Limb (tissue), 2 donors: ENCODE results near the gene PPP1R11.
"Not testable (repeated sequence)": the region's sequence is repeated elsewhere in the genome, so short reads cannot be mapped to it uniquely, and the experiment has no call there.

Source experiments
- DNase-seq, 2 donors: peaks; one replicate each; pipeline ENCODE4 v3.0.0-alpha.2; 2016; ENCODE audit errors: extremely low spot score in 2 of 2

Gene PPP1R11

GRCh38 chr6:30066577-30067459 lies at the start of gene PPP1R11:
TSS of gene PPP1R11 (plus strand) at chr6:30067198. CDS start at chr6:30067411, 213 bp downstream.
- peak; percentile 98 to 99 for DNase-seq

DNA sequence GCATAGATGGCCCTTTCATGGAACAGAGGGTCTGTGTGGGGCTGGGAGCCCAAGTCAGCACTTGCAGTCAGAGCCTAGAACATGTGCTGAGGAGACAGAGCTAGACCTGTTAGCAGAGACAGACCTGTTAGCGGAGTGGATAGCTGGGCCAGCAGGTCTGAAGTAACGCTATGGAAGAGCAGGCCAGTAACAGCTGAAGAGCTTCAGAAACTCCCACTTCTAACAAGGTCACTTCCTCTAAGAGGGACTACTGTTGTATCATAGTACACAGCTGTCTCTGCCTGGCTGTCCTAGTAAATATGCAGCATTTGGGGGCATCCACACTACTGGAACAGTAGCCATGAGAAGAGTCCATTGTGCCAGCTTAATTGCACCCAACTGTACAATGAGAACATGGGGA lies 47.2 kb upstream of the PPP1R11 start:
- DNase-seq = no peak

GRCh38 chr6:30020626-30021025 lies 46.4 kb upstream of the PPP1R11 start:
- DNase-seq = no peak

- DNase-seq = no peak
These were observed 44.8 kb upstream of the PPP1R11 start for GRCh38 chr6:30022189-30022588.

DNA sequence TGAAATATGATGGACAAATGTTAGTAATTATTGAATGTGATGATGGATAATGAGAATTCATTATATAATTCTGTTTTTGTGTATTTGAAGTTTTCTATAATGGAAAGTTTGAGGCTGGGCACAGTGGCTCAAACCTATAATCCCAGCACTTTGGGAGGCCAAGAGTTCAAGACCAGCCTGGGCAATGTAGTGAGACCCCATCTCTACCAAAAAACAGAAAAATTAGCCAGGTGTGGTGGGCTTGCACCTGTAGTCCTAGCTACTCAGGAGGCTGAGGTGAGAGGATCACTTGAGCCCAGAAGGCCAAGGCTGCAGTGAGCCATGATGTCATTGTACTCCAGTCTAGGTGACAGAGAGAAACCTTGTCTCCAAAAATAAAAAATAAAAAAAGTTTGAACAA lies 44.3 kb upstream of the PPP1R11 start:
- DNase-seq = not testable (repeated sequence)

DNA sequence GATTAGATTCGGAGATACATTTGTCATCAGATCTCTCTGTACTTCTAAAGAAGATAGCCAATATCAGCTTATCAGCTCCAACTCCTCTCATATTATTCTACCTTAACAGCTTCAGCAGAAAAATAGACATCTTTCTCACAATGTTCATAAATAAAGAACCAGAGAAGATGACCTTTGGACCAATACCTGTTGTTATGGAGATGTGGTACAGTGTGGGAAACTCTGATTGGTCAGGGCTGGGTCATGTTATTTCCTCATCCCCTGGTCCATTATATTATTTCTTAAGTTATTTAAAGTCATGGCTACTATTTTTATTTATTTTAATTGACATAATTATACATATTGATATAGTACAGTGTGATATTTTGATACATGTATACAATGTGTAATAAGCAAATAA lies 41.8 kb upstream of the PPP1R11 start:
- DNase-seq = no peak

GRCh38 chr6:30029588-30029987 lies 37.4 kb upstream of the PPP1R11 start:
- DNase-seq = no peak

GRCh38 chr6:30031381-30031780 lies 35.6 kb upstream of the PPP1R11 start:
- no peak for DNase-seq

GRCh38 chr6:30033440-30033839 lies 33.6 kb upstream of the PPP1R11 start:
- DNase-seq = not testable (repeated sequence)

DNA sequence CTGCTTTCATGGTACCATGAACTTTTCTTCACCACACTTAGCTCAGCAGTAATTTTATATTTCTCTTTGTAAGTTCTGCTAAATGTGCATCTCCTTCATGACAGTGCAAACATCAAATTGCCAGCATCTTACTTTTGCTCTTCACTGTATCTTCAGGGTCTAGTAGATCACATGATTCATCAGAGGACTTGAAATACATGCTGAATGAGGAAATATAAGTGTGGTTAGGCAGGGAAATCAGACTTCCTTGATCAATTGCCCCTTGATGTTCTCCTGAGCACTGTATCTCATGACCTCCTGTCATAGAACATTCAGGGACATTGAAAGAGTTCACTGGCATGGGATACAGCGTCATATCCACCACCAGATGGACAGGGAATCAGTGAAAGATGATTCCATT lies 31.2 kb upstream of the PPP1R11 start:
- DNase-seq = no peak

DNA sequence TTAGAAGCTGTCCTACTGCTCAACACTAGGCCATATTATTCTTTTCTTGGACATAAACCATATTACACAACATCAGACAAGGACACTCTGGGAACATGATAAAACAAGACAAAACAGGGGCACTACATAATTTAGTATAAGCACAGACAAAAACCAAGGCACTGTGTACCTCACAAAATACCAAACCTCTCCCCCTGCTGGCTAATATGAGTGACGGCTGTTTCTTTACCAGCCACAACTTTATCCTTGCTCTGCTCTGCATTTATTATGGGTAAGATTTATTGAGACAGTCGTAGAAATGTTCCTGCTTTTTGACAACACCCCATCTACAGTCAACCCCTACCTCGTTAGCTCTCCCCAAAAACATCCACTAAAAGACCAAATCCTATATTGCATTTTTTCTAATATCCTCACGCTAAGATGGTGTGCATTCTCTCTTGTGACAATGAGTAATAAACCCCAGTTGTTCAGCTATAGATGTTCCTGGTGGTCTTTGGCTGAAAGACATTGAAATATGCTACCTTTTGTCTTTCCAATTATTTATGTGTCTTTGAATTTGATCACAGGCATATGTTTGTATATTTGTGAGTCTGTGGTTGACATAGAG lies 29.7 kb upstream of the PPP1R11 start:
- no peak for DNase-seq

GRCh38 chr6:30041221-30041620 lies 25.8 kb upstream of the PPP1R11 start:
- no peak for DNase-seq

DNA sequence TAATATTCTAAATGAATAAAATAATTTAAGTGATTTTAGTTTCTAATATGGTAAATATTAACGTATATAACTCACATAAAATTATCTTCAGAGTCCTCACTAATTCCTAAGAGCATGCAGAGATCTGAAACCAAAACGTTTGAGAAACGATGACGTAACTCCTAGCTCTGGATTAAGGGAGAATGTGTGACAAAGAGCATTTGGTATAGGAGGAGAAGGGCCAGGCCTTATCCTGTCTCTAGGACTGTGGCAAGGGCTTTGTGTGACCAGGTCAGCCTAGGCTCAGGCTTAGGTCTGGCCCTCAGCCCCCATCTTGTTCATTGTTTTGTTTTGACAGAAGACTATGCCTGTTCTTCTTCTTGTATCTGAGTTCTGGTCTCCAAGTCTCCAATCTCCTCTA lies 25.2 kb upstream of the PPP1R11 start:
- no peak for DNase-seq

GRCh38 chr6:30042476-30042875 lies 24.5 kb upstream of the PPP1R11 start:
- no peak for DNase-seq

DNA sequence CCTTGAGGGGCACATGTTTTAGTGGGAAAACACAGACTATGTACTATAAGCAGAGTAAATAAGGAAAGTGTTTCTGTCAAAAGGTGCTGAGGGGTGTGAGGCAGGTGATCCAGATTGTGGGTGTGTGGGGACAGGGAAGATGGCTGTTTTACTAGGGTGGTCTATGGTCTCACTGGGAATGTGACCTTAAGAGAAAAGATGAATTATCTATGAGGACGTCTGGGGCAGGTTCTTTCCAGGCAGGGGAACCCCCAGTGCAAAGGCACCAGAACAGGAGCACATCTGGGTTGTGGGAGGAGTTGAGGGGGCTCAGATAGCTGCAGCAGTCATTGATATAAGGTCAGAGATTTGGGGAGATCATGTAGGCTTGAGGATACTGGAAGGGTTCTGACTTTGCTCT lies 24.1 kb upstream of the PPP1R11 start:
- no peak for DNase-seq

GRCh38 chr6:30043744-30044143 lies 23.3 kb upstream of the PPP1R11 start:
- no peak for DNase-seq

- no peak for DNase-seq
These were observed 22.4 kb upstream of the PPP1R11 start for GRCh38 chr6:30044630-30045029.

DNA sequence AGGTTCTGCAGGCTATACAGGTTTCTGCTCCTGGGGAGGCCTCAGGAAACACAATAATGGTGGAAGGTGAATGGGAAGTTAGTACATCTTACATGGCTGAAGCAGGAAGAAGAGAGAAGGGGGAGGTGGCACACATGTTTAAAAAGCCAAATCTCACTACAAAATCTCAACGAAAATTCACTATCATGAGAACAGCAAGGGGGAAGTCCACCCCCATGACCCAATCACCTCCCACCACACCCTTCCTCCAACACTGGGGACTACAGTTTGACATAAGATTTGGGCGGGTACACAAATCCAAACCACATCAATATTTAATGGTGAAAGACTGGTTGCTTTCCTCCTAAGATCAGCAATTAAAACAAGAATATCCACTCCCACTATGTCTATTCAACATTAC lies 19.8 kb upstream of the PPP1R11 start:
- no peak for DNase-seq

- DNase-seq = no peak
These were observed 13.3 kb upstream of the PPP1R11 start for GRCh38 chr6:30053682-30054081.

DNA sequence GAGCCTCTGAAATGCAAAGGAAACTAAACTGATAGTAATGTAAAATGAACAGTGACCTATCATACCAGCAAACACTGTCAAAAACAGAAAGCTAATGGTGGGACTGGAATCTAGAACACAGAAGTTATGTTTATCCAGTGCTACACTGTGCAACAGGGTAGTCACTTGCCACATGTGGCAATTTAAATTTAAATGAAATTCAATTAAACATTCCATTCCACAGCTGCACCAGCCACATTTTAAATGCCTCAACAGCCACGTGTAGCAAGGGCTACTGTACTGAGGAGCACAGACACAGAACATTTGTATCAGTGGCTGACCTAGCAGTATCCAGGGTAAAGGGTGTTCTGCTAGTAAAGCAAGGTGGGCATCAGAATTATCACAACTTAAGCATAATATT lies 11.5 kb upstream of the PPP1R11 start:
- no peak for DNase-seq

DNA sequence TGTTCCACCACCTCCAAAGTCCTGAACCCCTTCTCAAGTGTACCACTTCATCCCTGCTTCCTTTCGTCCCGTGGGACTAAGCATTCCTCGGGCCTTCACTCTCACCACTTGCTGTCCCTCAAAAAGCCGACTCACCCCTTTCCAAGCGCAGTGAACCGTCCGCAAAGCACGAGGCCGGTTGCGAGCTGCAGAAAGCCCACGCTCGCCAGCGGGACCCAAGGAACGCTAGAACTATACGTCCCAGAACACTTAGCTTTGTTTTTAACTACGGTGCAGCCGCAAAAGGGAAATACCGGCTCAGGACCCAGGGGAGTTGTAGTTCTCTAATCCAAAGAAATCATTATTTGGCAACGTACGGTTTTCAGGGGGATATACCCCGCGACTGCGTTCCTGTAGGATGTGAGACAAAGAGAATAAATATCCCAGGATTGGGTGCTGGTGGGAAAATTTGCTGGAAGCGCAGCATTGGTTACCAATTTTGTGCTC lies 6.3 kb upstream of the PPP1R11 start:
- DNase-seq = peak in 1 of 2 donors; percentile 67

DNA sequence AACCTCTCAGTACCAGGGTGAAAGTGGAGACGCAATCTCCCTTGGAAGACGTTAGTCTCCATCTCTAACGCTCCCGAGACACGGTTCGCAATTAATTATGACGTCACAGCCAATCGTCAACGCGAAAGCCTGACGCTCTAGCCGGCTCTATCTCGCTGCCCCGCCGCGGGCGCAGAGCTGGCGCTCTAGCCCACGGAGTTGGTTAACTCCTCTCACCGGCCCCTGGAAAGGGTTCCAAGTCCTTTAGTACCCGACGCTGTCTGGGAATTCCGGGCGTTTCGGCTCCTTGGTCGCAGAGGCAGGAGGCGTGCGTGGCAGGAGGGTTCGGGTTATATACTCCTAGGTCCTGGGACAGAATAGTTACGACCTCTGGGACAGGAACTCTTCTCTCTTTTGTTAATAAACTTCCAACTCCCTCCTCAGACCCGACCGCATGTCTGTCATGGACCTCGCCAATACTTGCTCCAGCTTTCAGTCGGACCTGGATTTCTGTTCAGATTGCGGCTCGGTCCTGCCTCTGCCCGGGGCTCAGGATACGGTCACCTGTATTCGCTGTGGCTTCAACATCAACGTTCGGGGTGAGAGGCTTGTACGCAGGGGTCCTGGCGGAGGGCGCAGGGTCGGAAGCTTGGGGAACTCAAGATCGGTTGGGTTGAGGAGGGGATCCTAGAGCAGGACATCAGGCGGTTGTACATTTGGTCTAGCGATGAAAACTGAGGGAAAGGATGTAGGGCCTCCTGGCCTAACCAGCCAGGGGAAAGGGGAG lies 5.7 kb upstream of the PPP1R11 start, which contains the start of gene POLR1H:
POLR1H (plus strand) TSS at position 174 of the 766 bp plus-strand sequence; CDS start at position 434, 260 bp downstream.
- peak; percentile 94 to 99 for DNase-seq
